ENCODE results near the gene ZNF516.

Gene ZNF516

DNA sequence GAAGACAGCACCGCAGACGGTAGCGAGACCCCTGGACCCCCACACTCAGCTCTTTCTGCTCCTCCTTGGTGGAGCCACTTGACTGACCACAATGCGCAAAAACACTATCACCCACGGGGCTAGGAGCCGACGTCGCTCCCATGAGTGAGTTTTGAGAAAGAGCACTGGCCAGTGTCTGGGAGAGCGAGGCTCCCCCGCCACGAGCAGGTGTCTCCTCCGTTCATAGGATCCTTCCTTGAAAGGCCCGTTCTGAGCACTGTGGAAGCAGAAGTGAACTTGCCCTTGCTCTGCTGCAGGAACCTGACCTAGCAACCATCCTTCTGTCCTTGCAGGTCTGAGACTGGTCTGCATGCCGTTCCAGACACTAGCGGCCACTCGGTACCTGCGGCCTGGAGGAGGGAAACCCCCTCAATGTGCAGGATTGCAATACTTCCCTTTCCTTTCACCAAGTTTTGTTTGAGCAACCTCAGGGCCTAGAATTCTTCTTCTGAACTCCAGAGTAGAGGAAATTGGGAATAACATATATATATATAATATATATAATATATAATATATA is 12.9 kb upstream of the ZNF516 start:
- no peak for DNase-seq (ENCODE audit: low read depth)

DNA sequence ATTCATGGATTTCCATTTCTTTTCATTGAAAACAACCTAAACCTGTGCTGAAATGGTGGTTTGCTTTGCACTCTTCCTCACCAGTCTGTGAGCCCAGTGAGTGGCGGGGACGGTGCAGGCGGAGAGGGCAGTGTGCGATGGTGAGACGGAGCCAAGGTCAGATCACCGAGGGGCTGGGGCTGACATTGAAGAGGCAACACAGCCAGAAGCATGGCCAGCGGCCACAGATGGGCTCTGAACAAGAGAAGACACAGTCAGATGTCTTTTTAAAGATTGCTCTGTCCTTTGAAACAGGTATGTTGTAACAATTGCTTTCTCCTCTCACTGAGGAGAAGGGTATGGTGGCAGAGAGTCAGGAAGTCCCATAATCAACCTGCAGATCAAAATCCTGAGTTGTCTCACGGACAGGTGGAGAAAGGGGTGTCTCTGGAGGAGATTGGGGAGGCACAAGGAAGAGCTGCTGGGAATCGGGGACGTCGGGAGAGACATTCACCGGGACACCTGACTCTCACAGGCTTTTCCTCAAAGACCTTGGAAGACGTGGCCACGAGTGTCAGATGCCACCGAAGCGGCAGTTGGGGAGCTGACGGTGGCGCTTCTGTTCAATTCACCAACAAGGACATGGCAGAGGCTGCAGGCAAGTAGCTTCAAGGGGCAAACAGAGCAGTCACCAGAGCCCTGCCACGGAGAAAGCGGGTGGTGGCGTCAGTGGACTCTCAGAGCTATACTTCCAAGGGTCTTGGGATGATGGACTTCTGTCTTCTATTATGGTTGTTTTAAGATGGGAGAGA is 12.1 kb upstream of the ZNF516 start:
- no peak for DNase-seq (ENCODE audit: low read depth)

DNA sequence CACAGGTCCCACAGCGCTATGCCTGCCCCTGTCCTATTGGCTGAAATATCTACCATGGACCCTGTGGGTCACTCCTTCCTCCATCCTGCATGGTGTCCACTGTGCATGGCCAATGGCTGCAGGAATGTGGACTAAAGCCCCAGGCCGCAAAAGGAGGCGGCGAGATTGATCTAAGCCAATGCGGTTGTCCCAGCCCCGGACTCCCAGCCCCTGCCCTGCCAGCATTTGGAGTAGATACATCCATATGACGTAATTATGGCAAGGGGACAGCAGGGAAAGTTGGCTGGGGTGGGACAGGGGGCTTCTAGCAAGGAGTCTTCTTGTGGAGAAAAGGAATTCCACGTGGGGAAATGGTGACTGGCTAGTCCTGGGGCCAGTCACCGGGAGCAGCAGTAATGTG is 11.4 kb upstream of the ZNF516 start:
- no peak for DNase-seq (ENCODE audit: low read depth)

DNA sequence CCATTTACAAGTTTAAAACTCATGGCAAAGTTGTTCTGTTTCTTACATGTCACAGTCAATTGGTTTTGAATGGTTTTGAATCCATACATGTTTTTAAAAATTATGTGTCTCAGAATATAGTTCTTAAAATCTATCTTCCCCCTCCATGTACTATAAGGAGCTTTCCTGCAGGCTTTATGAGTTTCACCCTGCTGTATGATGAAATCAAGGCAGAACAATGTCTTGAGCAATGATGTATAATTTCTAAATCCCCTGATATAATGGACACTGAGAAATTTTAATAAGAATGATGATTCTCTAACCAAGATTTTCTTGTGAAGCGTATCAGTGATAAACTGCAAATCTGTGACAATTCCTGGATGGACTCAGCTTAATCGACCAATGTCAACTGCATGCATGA is 10.6 kb upstream of the ZNF516 start:
- DNase-seq (ENCODE audit: low read depth), result no peak

DNA sequence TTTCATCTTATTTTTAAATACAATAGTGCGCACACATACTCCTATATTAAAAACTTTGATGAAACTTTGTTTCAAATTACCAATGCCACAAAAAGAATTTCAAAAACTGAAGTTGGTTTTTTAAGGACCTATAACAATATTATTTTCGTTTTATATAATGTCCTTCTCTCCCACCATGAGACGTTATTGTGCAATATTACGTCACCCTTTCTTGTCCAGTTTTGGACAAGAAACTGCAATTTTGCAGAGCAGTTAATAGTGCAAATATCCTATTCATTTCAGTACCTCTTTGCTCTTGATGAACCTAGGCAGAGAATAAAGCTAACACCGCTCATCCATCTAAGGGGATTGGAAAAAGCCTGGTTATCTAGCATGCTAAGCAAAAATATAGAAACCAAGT is 9.7 kb upstream of the ZNF516 start:
- no peak for DNase-seq (ENCODE audit: low read depth)

DNA sequence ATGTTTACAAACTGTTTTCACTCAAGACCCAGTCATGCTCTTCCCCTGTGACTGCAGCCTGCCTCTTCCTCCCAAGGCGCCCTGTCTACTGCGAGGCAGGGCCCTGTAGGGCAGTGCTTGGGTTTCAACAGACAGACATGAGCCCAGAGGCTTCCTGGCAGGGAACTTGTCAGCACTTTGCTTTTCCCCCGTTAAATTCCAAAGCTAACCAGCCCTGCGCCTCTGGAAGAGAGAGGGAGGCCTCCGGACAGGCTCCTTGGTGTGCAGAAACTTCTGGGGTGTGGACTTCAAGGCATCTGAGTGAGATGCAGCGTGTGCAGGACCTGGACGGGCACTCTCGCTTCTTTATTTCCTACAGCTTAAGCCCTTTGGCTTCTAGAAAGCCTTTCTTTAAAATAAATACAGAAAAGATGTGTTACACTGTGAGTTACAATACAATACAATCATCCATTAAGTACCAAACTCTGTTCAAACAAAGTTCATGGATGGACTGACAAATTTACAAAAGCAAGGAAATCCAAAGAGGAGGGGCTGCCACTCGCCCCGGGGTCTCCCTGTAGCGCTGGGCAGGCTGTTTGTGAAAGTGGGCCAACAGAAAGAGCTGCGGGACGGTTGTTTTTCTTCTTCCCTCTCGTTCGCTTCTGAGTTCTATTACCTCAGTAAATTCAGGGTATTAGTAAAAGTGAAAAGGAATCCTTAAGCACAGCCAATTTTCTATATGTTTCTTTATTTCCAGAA is 8.8 kb upstream of the ZNF516 start:
- no peak for DNase-seq (ENCODE audit: low read depth)

DNA sequence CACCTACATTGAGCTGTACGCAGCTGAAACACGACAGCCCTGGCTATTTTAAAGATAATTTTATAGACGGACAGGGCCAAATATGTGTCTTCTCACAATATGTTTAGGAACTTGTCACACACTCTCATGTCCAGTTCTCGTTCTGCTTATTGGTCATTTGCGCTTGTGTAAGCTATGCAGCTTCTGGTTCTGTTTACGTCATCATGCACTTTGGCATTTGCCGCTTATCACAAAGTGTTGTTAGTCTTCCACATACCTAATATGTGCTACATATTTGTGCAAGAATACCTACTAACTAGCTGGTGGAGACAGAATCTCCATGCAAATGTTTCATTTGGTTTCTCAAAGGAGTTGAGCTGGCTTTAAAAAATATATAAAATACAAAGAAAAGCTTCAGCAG is 7.5 kb upstream of the ZNF516 start:
- no peak for DNase-seq (ENCODE audit: low read depth)

DNA sequence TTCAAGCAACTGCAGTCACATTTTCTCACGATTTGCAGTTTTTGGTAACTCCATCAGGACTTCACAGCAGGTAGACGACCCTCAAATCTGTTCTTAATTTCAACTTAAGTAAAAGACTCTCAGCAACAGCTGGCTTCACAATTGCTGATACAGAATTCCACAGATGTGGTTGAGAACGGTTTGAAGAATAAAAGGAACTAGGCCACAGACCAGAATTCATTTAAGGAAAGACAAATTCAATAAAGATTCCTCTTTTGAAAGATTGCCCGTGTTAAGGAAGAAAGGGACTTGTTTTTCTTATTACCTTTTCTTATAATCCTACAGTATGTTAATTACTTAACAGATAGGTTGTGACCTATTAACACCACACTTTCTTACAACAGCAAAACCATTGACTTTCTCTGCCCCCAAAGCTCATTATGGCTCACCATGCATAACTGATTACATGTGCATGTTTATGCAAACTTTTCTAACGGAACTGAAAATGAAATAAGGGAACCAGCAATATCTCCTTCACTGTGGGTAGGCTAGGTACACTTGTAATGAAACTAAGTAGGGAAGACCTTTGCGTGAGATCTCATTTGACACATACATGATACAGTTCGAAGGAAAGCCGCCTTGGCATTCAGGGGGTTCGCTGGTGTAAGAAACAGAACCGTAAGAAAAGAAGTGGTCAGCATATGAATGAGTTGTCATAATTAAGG is 4.7 kb upstream of the ZNF516 start:
- DNase-seq (ENCODE audit: low read depth), result no peak

DNA sequence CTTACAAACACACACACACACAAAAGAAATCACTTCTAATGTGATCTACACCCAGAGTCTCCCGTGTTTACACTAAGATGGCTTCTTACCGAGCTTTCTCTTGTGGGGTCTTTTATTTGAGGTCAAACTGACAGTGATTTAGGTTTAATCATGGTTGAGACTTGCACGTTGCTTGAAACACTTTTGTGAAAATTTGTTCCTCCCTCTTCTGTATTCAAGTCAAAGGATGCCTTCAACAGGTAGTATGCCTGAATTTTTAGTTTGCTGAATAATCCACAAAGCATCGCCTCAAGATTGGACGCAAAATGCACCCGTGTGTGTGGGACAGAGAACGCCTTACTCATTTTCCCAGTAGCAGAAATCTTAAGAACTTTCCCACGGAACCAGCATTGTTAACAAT is 4.0 kb upstream of the ZNF516 start:
- DNase-seq (ENCODE audit: low read depth), result no peak

DNA sequence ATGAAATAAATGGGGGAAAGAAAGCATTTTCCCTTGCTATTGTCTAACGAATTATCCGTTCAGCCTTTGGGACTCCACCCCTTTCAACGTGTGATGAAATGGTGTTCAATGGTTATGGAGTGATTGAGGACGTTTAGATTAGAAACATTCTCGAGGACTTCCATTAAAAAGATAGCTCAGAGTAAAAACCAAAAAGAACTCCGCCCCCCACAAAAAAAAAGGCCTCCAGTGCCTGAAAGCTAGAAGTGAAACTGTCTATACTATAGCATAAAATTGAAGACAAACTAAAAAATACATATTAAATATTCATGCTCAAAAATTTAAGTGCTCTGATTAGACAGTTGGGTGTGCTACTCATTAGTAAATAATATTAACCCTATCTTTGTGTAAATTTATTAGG is 3.0 kb upstream of the ZNF516 start:
- DNase-seq (ENCODE audit: low read depth), result no peak

DNA sequence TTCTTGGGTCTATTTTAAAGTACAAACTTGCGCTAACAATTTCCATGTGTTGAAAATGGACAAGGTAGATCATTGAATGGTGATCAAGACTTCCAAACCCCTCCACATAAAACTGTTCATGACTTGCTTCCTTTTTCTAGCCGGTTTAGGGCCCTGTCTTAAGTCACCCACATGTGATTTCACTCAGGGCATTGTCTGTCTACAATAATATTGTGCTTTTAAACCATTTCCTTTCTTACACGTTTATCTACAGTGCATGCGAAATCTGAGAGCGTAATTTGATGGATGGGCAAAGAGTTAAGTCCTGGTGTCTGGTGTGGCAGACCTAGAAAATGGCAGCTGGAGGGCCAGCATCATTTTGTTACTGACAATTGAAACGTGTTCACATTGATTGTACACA is 2.0 kb upstream of the ZNF516 start:
- DNase-seq (ENCODE audit: low read depth), result no peak

DNA sequence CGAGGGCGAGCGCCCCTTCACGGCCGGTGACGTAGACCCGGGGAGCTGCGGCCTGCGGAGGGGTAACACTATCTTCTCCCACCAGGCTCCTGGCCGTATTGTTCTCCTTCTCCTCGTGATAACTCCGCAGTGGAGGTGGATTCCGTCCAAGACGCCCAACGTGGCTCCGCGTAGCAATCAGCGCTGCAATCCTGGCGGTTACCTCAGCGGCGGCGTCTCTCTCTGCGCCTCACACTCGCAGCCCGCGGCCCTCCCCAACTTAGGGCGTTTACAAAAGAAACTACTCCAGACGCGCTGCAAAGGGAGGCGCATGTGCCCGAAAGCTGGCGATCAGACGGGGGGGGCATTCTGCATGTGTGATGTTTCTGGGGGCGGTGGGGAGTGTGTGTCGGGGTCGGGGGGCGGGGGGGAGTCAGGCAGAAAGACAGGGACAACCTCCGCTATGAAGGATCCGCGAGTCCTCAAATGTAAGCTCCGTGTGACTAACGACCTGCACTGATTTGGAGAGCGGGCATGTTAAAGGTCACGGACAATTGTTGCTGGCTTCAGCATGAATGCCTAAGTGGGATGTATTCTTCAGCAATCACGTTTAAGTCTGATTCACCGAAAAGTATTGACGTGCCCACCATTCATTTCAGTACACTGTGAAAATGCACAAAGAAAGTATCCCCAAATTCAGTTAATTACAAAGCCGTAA is 1.3 kb upstream of the ZNF516 start:
- peak; percentile 72 for DNase-seq (ENCODE audit: low read depth)

DNA sequence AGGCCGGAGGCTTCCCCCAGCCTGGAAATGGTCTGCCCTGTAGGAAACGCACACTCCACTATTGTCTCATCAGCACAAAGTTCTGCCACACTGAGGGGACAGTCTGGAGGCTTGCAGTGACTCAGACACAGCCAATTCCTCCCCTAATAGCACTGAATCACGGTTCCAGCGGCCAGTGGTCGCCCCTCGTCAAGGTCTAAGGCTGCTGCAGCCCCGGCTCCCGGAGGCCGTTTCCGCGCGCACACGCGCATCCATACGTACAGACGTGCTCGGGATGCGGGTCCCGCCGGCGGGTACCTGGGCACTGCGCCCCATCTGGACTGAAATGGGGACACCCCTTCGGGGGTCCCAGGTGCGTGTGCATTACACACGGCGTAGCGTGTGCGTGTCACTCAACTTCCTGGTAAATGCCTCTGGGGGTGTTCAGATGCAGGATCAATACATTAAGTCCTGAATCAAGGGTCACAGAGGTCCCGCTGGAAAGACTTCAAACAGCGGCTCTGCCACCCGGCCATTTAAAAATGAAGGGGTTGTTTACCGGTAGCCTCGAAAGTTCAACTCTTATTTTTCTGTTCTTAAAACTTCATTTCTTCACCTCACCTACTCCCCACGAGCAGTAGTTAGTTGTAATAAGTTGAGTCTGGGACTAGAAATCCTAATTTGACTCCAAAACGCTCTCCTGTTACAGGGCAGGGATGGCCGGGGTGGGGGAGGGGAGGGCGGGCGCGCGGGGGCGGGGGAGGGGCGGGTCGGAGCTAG is 572 bp upstream of the ZNF516 start:
- DNase-seq (ENCODE audit: low read depth), result peak; percentile 59

DNA sequence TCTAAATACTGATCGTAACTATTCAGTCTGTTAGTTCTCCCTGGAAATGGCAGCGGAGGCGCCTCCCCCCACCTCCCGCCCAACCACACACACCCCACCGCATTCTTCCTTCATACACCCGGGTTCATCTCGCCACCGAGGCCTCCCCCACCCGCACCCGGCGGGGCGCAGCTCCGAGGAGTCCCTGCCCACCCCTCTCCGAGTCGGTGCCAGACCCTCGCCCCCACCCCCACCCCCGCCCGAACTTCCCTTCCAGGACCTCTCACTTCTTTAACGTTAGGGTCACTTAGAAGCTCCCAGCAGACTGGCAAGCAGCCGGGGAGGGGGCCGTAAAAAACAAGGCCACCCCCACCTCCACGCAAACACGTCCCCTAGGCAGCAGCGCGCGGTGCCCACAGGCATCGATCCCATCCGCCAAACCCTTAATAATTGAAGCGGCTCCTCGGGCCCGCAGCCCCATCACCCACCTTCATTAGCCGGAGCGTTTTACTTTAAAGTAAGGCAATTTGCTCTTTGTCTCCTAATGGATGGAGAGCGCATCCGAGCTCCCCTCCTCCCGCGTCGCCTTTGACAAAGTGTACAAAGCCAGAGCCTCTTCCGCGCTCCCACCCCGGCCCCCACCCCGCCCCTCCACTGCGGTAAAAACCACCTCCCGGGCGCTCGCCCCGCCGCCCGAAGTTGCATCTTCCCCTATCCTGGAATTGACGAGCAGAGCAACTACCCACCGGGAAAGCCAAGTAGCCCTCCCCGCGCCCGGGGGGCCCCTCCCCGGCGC is 624 bp downstream of the ZNF516 start:
- peak; percentile 56 for DNase-seq (ENCODE audit: low read depth)

DNA sequence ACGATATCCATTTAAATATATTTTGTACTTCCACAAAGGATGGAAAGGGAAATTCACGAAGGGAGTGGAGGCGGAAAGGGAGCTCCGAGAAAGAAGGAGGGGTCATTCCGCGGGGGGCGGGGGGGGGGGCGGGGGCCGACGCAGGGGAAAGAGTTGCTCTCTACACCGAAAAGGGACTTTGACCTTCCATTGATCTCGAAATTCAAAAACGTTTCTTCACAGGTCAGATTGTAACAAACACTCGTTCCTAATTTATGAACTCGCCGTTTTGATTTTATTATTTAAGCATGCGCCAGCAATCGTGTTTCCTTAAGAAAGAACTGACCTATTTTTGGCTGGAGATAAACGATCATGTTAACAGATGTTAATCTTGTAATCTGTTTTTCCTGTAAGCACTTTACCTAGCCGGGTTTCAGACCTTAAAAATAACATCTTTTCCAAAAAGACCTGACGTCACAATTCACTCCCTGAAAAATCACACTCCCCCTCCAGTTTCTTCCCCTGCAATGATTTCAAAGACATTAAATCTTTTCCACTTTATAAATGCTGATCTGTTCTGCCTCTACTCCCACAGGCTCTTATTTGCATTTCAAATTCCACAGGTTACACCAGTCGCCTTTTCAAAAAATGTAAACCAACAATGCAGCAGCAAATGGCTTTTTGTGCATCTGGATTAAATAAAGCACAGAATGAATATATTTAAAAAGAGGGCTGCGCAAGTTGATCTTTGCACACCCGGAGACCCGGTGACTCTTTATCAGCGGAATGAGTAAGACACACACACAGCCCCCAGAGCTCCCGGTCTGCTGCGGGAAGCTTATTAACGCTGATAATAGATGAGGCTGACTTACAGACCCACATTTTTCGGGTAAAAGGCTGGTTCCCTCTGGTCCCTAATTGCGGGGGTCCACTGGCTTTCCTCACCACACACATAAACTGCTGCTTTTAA is 1.6 kb downstream of the ZNF516 start:
- peak; percentile 68 for DNase-seq (ENCODE audit: low read depth)

DNA sequence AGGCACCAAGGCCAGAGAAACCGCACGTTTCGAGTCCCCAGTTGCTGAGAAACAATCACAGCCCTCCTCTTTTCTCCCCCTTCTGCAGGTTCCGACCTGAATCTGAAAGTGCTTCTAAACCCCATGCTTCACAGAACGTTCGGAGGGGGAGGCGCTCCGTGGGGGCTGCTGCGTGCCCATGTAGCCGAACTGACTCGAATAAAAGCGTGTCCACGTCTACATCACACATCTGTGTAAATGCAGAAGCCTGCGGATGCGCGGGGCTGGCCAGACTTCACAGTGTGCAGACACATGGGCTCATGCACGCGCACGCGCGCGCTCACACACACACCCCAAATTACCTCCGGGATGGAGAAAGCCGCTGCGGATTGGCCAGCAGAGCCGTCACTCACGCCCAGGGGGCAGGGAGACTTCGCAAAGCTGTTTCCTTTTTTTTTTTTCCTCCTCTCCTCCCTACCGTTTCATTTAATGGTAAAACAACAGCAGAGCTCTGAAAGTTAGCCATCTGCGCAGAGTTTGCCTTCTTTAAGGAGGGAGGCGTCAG is 2.3 kb downstream of the ZNF516 start:
- DNase-seq (ENCODE audit: low read depth), result peak; percentile 97

DNA sequence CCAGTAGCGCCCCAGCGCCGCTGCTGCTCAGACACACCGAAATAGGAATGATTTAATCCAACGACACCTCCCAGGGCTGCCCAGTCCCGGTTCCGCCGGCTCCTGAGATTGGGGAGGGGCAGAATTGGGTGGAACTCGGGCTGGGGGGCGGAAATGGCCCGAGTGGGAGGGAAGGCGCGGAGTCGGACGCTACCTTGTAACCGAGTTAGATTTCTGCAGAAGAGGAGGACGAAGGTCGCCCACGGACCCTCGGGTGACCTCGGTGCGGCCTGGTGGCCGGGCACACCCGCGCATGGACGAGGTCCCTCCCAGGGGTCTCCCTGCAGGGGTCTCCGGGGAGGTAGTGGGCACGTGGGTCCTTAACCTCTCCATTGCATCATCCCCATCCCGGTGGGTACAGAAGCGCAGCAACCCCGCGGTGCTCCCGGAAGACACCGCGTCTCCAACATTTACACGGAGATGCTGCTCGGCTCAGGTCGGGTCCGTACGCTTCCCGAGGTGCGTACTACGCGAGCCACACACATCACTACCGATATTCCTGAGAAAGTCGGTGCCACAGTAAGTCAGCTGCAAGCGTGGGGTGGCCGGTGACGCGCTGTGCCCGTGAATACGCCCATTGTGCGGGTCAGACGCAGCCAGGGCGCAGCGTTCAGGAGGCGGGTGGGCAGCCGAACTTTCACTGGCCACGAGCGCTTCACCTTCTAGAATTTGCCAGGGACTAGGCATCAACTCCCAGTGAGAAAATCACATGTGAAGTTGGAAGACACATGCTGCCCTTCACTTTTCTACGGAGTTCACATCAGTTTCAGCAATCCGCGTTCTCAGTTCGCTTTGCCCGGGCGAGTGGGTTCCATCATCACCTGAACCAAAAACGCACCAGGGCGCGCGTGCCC is 3.0 kb downstream of the ZNF516 start:
- peak; percentile 47 for DNase-seq (ENCODE audit: low read depth)

DNA sequence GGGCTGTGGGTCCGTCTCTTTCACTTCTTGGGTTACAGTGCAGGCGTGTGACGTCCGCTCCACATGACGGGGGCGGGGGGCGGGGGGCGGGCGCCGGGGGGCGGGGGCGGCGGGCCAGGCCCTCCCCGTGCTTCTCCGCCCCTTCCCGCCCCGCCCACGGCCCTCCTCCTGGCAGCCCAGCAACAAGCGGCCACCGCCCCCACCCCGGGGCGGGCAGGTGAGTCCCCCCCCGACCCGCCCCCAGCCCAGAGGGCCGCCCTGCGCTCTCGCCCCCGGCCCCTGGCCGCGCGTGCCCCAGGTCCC is 3.6 kb downstream of the ZNF516 start:
- peak; percentile 72 for DNase-seq (ENCODE audit: low read depth)

Data from EH (cell line).